ENCODE data around the gene UBAC1. TPM values are rescaled to one million over a fixed set of nuclear protein-coding genes. Genes with fewer than 3 reads are reported as not detected.

Gene UBAC1
- polyA plus RNA-seq, 1 donor from 2014 or later: 92.3 TPM

DNA sequence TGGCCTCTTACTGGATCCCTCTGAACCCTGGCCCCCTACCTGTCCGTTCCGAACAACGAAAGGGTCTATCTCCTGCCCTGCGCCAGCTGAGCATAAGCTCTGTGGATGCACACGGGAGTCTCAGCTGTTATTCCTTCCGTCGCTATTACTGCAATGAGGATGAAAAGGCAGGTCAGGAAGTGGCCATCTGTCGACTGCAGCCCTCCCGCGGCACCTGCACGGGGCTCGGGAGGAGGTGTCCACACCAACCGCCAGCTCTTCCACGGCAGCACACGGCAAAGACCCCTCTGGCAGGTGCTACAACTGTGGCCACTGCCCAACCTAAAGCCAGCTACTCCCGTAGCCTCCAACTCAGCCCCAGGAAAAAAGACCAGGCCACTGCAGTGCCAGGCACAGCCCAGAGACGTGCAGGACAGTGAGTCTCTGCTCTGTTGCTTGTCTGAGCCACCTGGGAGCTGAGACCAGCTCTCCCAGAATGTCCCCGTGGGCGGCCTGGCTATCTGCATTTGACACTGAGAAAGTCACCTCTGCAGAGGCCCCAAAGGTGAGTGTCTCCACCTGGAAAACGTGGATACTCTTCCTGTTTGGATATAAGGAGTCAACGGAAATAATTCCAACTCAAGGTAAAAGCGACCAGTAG is 72.9 kb downstream of the UBAC1 start:
- TF ChIP-seq MXI1 (conservative IDR thresholded peaks at IDR 0.05; ENCODE audit: poor library complexity, severe bottlenecking): no peak
- TF ChIP-seq SMC3 (conservative IDR thresholded peaks at IDR 0.05; ENCODE audit: poor library complexity): no peak
- TF ChIP-seq POLR2AphosphoS5 (IDR thresholded peaks at IDR 0.05): no peak
- TF ChIP-seq EZH2 (IDR thresholded peaks at IDR 0.05; ENCODE audit: borderline replicate concordance, insufficient read depth, low read length, poor library complexity, severe bottlenecking): no peak
- TF ChIP-seq, protein P1, sequence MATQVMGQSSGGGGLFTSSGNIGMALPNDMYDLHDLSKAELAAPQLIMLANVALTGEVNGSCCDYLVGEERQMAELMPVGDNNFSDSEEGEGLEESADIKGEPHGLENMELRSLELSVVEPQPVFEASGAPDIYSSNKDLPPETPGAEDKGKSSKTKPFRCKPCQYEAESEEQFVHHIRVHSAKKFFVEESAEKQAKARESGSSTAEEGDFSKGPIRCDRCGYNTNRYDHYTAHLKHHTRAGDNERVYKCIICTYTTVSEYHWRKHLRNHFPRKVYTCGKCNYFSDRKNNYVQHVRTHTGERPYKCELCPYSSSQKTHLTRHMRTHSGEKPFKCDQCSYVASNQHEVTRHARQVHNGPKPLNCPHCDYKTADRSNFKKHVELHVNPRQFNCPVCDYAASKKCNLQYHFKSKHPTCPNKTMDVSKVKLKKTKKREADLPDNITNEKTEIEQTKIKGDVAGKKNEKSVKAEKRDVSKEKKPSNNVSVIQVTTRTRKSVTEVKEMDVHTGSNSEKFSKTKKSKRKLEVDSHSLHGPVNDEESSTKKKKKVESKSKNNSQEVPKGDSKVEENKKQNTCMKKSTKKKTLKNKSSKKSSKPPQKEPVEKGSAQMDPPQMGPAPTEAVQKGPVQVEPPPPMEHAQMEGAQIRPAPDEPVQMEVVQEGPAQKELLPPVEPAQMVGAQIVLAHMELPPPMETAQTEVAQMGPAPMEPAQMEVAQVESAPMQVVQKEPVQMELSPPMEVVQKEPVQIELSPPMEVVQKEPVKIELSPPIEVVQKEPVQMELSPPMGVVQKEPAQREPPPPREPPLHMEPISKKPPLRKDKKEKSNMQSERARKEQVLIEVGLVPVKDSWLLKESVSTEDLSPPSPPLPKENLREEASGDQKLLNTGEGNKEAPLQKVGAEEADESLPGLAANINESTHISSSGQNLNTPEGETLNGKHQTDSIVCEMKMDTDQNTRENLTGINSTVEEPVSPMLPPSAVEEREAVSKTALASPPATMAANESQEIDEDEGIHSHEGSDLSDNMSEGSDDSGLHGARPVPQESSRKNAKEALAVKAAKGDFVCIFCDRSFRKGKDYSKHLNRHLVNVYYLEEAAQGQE (IDR thresholded peaks at IDR 0.05; ENCODE audit: borderline replicate concordance): no peak
- no peak for TF ChIP-seq RAD21 (conservative IDR thresholded peaks at IDR 0.05)
- TF ChIP-seq TAF1 (IDR thresholded peaks at IDR 0.05; ENCODE audit: low read depth): no peak
- TF ChIP-seq EP300 (conservative IDR thresholded peaks at IDR 0.05; ENCODE audit: poor library complexity, severe bottlenecking): no peak
- TF ChIP-seq, protein P2, sequence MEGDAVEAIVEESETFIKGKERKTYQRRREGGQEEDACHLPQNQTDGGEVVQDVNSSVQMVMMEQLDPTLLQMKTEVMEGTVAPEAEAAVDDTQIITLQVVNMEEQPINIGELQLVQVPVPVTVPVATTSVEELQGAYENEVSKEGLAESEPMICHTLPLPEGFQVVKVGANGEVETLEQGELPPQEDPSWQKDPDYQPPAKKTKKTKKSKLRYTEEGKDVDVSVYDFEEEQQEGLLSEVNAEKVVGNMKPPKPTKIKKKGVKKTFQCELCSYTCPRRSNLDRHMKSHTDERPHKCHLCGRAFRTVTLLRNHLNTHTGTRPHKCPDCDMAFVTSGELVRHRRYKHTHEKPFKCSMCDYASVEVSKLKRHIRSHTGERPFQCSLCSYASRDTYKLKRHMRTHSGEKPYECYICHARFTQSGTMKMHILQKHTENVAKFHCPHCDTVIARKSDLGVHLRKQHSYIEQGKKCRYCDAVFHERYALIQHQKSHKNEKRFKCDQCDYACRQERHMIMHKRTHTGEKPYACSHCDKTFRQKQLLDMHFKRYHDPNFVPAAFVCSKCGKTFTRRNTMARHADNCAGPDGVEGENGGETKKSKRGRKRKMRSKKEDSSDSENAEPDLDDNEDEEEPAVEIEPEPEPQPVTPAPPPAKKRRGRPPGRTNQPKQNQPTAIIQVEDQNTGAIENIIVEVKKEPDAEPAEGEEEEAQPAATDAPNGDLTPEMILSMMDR (IDR thresholded peaks at IDR 0.05; ENCODE audit: poor library complexity, severe bottlenecking): no peak

DNA sequence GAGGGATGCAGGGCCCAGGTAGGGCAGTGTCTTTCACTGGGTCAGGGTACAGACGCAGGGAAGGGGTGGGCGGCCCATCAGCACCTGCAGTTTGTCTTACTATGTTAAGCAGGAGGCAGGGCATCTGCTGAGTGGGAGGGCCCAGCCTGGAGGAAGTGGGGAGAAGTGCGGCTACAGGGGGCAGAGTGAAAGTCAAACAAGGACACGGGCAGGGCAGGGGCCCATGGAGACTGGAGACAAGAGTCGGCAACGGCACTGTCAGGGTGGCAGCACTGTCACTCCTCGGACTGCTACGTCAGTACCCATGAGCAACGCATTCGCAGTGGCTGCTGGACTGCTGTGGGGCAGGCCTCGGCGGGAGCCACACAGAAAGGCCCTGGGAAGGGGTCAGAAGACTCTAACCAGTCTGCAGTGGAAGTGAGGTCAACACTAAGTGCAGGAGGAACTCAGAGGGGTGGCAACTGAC is 73.6 kb downstream of the UBAC1 start:
- H2AFZ ChIP-seq (ENCODE audit: low read depth, low read length): no peak overlapping the region
- H3K4me3 ChIP-seq (ENCODE audit: low read length): no peak overlapping the region
- peaks cover 91% of the 10 kb centered on the region for H3K79me2 ChIP-seq (replicated peaks; ENCODE audit: insufficient read depth, low read length)
- no peaks in the 10 kb centered on the region for H3K27me3 ChIP-seq (ENCODE audit: insufficient read depth, low read depth, low read length)
- H3K36me3 ChIP-seq (ENCODE audit: insufficient read depth, low read length): peaks cover 2% of the 10 kb centered on the region
- no peaks in the 10 kb centered on the region for H3F3A ChIP-seq (ENCODE audit: insufficient read depth, low read length, poor library complexity, severe bottlenecking)
- no peak overlapping the region for H3K4me2 ChIP-seq (ENCODE audit: low read length)
- no peak overlapping the region for H3K9ac ChIP-seq (ENCODE audit: low read length)
- H3K27ac ChIP-seq (ENCODE audit: low read length): no peak overlapping the region
- H4K20me1 ChIP-seq (ENCODE audit: insufficient read depth): peaks cover 88% of the 10 kb centered on the region
- H3K9me2 ChIP-seq (ENCODE audit: insufficient read depth, low read length): no peaks in the 10 kb centered on the region
- TF ChIP-seq POLR2AphosphoS5 (IDR thresholded peaks at IDR 0.05) (no peak), TAF1 (IDR thresholded peaks at IDR 0.05; ENCODE audit: low read depth) (no peak), EP300 (conservative IDR thresholded peaks at IDR 0.05; ENCODE audit: poor library complexity, severe bottlenecking) (no peak), SMC3 (conservative IDR thresholded peaks at IDR 0.05; ENCODE audit: poor library complexity) (no peak), MXI1 (conservative IDR thresholded peaks at IDR 0.05; ENCODE audit: poor library complexity, severe bottlenecking) (no peak), RAD21 (conservative IDR thresholded peaks at IDR 0.05) (no peak), EZH2 (IDR thresholded peaks at IDR 0.05; ENCODE audit: borderline replicate concordance, insufficient read depth, low read length, poor library complexity, severe bottlenecking) (no peak)
- TF ChIP-seq, protein P1 (IDR thresholded peaks at IDR 0.05; ENCODE audit: borderline replicate concordance): no peak
- TF ChIP-seq, protein P2 (IDR thresholded peaks at IDR 0.05; ENCODE audit: poor library complexity, severe bottlenecking): no peak
- H3K9me3 ChIP-seq (ENCODE audit: low read length): no peaks in the 10 kb centered on the region

More for the DNA sequence above, 72.9 kb downstream of the UBAC1 start:
- H3K27me3 ChIP-seq (ENCODE audit: insufficient read depth, low read depth, low read length): no peaks in the 10 kb centered on the region
- no peak overlapping the region for H3K9ac ChIP-seq (ENCODE audit: low read length)
- H3F3A ChIP-seq (ENCODE audit: insufficient read depth, low read length, poor library complexity, severe bottlenecking): no peaks in the 10 kb centered on the region
- no peak overlapping the region for H3K4me2 ChIP-seq (ENCODE audit: low read length)
- no peak overlapping the region for H3K27ac ChIP-seq (ENCODE audit: low read length)
- H3K9me2 ChIP-seq (ENCODE audit: insufficient read depth, low read length): no peaks in the 10 kb centered on the region
- H2AFZ ChIP-seq (ENCODE audit: low read depth, low read length): no peak overlapping the region
- H3K4me3 ChIP-seq (ENCODE audit: low read length): no peak overlapping the region
- no peaks in the 10 kb centered on the region for H3K9me3 ChIP-seq (ENCODE audit: low read length)
- H3K36me3 ChIP-seq (ENCODE audit: insufficient read depth, low read length): no peaks in the 10 kb centered on the region
- peaks cover 85% of the 10 kb centered on the region for H4K20me1 ChIP-seq (ENCODE audit: insufficient read depth)
- H3K79me2 ChIP-seq (replicated peaks; ENCODE audit: insufficient read depth, low read length): peaks cover 92% of the 10 kb centered on the region
